ENCODE results near the gene LINGO4. TPM values are rescaled to one million over a fixed set of nuclear protein-coding genes. Genes with fewer than 3 reads are reported as not detected.

LINGO4 gene
- total and polyA plus RNA-seq, 2 experiments from 2014 or later, result not detected

- Histone ChIP-seq H3K36me3 (peaks cover 2% of the 10 kb centered on the region), H3K4me1 (ENCODE audit: low read depth) (no peaks in the 10 kb centered on the region), H3K27ac (no peak overlapping the region), H3K27me3 (no peaks in the 10 kb centered on the region), H3K4me3 (no peak overlapping the region), H3K9me3 (ENCODE audit: low read depth) (no peaks in the 10 kb centered on the region)
- DNase-seq (ENCODE audit: low read depth in 1 of 2, low spot score in 1 of 2), result no peak
- no peak for TF ChIP-seq CTCF (IDR thresholded peaks at IDR 0.05; ENCODE audit: low read depth, low read length)
Measured at GRCh38 chr1:151779852-151780251, 25.4 kb downstream of the LINGO4 start.

GRCh38 chr1:151777317-151777716, 27.9 kb downstream of the LINGO4 start:
- no peaks in the 10 kb centered on the region for H3K27me3 ChIP-seq
- TF ChIP-seq CTCF (IDR thresholded peaks at IDR 0.05; ENCODE audit: low read depth, low read length), result no peak
- H3K27ac ChIP-seq, result no peak overlapping the region
- no peaks in the 10 kb centered on the region for H3K9me3 ChIP-seq (ENCODE audit: low read depth)
- H3K36me3 ChIP-seq, result peaks cover 8% of the 10 kb centered on the region
- H3K4me3 ChIP-seq, result no peak overlapping the region
- no peak for DNase-seq (ENCODE audit: low read depth in 1 of 2, low spot score in 1 of 2)
- no peaks in the 10 kb centered on the region for H3K4me1 ChIP-seq (ENCODE audit: low read depth)

- Histone ChIP-seq H3K9me3 (ENCODE audit: low read depth) (no peaks in the 10 kb centered on the region), H3K27ac (no peak overlapping the region), H3K4me1 (ENCODE audit: low read depth) (no peaks in the 10 kb centered on the region), H3K27me3 (no peaks in the 10 kb centered on the region), H3K4me3 (no peak overlapping the region), H3K36me3 (peaks cover 8% of the 10 kb centered on the region)
- DNase-seq (ENCODE audit: low read depth in 1 of 2, low spot score in 1 of 2), result no peak
- no peak for TF ChIP-seq CTCF (IDR thresholded peaks at IDR 0.05; ENCODE audit: low read depth, low read length)
Measured at GRCh38 chr1:151776665-151777062, 28.6 kb downstream of the LINGO4 start.

GRCh38 chr1:151775894-151776664, 29.1 kb downstream of the LINGO4 start:
- DNase-seq (ENCODE audit: low read depth in 1 of 2, low spot score in 1 of 2), result no peak
- Histone ChIP-seq H3K4me1 (ENCODE audit: low read depth) (no peaks in the 10 kb centered on the region), H3K27ac (no peak overlapping the region), H3K9me3 (ENCODE audit: low read depth) (no peaks in the 10 kb centered on the region), H3K27me3 (no peaks in the 10 kb centered on the region), H3K36me3 (peaks cover 5% of the 10 kb centered on the region), H3K4me3 (no peak overlapping the region)
- TF ChIP-seq CTCF (IDR thresholded peaks at IDR 0.05; ENCODE audit: low read depth, low read length), result no peak

- Histone ChIP-seq H3K4me3 (no peak overlapping the region), H3K9me3 (ENCODE audit: low read depth) (no peaks in the 10 kb centered on the region), H3K36me3 (peaks cover 5% of the 10 kb centered on the region), H3K4me1 (ENCODE audit: low read depth) (no peaks in the 10 kb centered on the region), H3K27me3 (no peaks in the 10 kb centered on the region), H3K27ac (no peak overlapping the region)
- no peak for TF ChIP-seq CTCF (IDR thresholded peaks at IDR 0.05; ENCODE audit: low read depth, low read length)
- DNase-seq (ENCODE audit: low read depth in 1 of 2, low spot score in 1 of 2), result no peak
Measured at GRCh38 chr1:151774256-151774922, 30.8 kb downstream of the LINGO4 start.

Measured in cardiac muscle cell (in vitro differentiated cells and primary cell).